ENCODE measurements around the gene TECTA.

- TF ChIP-seq EZH2 (IDR thresholded peaks at IDR 0.05; ENCODE audit: borderline replicate concordance), result no peak
- TF ChIP-seq CTCF (IDR thresholded peaks at IDR 0.05; ENCODE audit: poor library complexity), result no peak
Measured at GRCh38 chr11:121105481-121106195, 4.6 kb downstream of the TECTA start.
